ENCODE results near the gene PEPD. TPM values are rescaled to one million over a fixed set of nuclear protein-coding genes. Genes with fewer than 3 reads are reported as not detected.

PEPD gene
- total RNA-seq, 8 experiments from 2014 or later = 15.1 to 113 (median 40.7) TPM

DNA sequence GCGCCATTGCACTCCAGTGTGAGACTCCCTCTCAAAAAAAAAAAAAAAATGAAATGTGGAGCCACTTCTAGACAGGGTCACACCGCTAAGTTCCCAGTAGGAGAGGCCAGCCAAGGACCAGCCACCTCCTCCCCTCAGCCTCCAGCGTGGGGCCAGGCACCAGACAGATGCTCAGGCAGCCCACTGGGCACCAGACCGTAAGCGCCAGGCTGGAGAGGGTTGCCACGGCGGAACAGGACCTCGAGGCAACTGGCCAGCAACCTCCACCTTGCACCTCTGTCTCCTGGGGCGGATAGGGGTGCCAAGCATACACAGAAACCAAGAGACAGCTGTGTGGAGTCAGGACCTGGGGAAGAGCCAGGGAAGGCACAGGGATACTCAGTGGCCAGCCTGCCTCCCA, 3.7 kb downstream of the PEPD start:
- Histone ChIP-seq H3K4me1 (replicated peaks in 1 of 2) (peaks cover 5 to 11% of the 10 kb centered on the region in 2 donors), H3K4me3 (no peak overlapping the region), H3K27ac (no peak overlapping the region)
- ATAC-seq (replicated peaks in 6 of 8) = no peak
- in situ Hi-C loops (cut with MboI; ENCODE audit: low pct_unique_long_range_greater_than_20kb in 2 of 9, low sequenced_read_pairs in 9 of 9, unreplicated experiment in 9 of 9) = no loop called here
- WGBS, 10 experiments = 40 to 100% (median 86%) methylated on average over 1 of the region's 9 CpGs; no CpG with 5 or more reads in 6 of the 10 experiments

DNA sequence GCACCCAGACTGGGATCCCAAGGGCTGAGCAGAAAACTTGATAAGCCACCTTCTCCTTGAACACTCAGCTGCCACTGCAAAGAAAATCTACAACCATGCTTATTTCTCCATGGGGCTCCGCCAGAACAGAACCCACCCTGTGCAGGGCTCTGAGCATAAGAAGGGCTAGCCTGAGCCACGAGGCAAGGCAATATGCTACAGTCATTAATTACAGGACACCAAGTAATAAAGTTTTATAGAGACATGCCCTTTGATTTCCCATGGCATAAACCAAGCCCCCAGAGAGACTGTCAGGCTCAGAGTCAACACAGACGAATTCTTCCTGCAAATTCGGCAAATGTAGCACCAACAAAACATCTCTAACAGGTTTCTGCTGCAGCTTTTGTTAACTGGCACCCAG, 5.7 kb downstream of the PEPD start:
- peaks cover 4 to 5% of the 10 kb centered on the region in 2 donors for H3K4me1 ChIP-seq (replicated peaks in 1 of 2)
- WGBS, 10 experiments = 17 to 80% (median 46%) methylated on average over 1 to 3 of the region's 4 CpGs; no CpG with 5 or more reads in 4 of the 10 experiments
- in situ Hi-C loops (cut with MboI; ENCODE audit: low pct_unique_long_range_greater_than_20kb in 2 of 9, low sequenced_read_pairs in 9 of 9, unreplicated experiment in 9 of 9) = no loop called here
- no peak overlapping the region for H3K27ac ChIP-seq
- H3K4me3 ChIP-seq = no peak overlapping the region
- ATAC-seq (replicated peaks in 6 of 8) = no peak

DNA sequence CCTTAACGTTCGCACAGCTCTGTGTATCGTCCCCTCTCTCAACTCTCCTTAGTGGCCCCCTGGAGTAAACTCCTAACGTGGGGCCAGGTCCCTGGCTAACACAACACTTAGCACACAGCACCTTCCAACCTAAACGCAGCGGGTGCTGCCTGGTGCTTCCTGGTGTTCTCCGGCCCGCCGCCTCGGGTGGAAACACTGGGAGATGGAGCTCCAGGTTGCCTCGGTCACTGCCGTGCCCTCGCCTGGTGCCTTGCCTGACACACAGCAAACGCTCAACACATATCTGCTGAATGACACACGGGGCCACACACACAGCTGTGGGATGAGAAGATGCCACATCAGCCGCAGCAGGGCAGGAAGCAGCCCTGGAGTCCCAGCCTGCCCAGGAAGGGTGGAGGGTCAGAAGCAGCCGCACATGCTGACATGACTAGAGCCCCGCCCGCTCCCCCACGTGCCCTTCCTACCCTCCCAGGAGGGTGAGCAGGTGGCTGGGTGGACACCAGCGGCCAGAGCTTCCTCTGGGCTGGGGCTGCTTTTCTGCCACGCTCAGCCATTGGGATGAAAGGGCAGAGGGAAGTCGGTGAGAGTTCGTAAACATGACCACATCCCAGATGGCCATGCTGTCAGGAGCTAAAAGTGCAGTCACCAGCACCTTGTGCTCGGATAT, 6.6 kb downstream of the PEPD start:
- in situ Hi-C loops (cut with MboI; ENCODE audit: low pct_unique_long_range_greater_than_20kb in 2 of 9, low sequenced_read_pairs in 9 of 9, unreplicated experiment in 9 of 9) = no loop called here
- Histone ChIP-seq H3K27ac (no peak overlapping the region), H3K4me1 (replicated peaks in 1 of 2) (peaks cover 6 to 10% of the 10 kb centered on the region in 2 donors), H3K4me3 (no peak overlapping the region)
- WGBS, 10 experiments = 22 to 86% (median 60%) methylated on average over 2 to 13 of the region's 25 CpGs; no CpG with 5 or more reads in 7 of the 10 experiments
- ATAC-seq (replicated peaks in 6 of 8) = peak; percentile 30 to 93 (median 48)

DNA sequence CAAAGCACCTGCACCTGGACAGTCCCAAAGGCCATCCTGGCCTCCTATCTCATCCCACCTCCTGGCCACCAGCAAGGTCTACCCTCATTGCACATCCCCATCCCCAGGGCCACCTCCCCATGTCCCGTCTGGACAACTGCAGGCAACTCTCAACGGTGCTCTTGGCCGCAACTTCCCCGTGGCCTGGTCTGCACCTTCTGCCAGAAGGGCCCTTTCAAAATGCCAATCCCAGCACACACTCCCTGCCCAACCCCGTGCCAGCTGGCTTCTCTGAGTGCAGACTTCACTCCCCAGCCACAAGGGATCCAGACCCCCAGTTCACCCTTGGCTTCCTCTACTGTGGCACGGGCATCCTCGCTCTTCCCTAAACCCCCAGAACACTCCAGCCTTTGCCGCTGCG, 8.2 kb downstream of the PEPD start:
- no peak for ATAC-seq (replicated peaks in 6 of 8)
- H3K4me3 ChIP-seq = no peak overlapping the region
- in situ Hi-C loops (cut with MboI; ENCODE audit: low pct_unique_long_range_greater_than_20kb in 2 of 9, low sequenced_read_pairs in 9 of 9, unreplicated experiment in 9 of 9) = no loop called here
- WGBS, 10 experiments = 100% methylated on average over 1 to 3 of the region's 9 CpGs; no CpG with 5 or more reads in 7 of the 10 experiments
- peaks cover 8 to 10% of the 10 kb centered on the region in 2 donors for H3K4me1 ChIP-seq (replicated peaks in 1 of 2)
- no peak overlapping the region for H3K27ac ChIP-seq

DNA sequence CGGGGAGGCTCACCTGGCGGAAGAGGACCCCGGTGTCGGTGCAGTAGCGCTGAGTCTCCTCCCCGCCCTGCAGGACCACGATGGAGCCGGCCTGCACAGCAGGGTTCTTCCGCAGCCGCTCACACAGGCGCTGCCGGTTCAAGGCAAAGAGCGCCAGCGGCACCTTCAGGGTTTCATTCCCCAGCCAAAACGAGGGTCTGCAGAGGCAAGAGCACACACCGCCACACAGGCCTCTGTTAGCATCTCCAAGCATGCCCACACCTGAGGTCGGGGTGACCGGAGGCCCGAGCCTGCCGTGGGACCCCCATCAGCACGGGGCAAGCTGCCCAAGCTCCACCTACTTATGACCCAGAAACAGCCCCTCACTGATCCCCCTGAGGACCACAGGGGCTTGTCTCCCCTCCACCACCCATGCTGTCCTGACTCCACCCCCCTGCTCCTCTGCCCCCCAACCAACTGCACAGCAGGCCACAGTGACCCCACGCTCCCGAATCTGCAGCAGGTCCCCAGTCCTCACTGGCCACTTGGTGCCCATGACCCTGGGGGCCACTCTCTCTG, 8.9 kb downstream of the PEPD start:
- in situ Hi-C loops (cut with MboI; ENCODE audit: low pct_unique_long_range_greater_than_20kb in 2 of 9, low sequenced_read_pairs in 9 of 9, unreplicated experiment in 9 of 9) = no loop called here
- WGBS, 10 experiments = 91 to 93% (median 93%) methylated on average over 3 to 7 of the region's 23 CpGs; no CpG with 5 or more reads in 7 of the 10 experiments

DNA sequence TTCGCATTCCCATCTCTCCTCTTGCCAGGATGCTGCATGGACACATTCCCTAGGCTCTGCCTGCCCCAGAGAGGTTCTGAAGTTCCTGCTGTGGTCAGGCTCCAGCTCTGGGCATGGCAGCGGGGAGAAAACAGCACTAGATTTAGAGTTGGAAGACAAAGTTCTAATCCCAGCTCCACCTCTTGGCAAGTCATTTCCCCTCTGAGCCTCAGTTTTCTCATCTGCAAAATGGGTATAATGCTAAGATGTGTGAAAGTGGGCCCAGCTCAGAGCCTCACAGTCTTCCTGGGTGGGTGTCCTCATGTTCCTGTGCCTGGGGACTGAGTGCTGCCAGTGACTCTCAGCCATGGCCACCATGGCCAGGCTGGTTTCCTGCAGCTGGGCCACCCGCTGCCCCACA, 9.6 kb downstream of the PEPD start:
- WGBS, 10 experiments = 80 to 100% methylated on average over 1 of the region's 3 CpGs; no CpG with 5 or more reads in 8 of the 10 experiments
- Histone ChIP-seq H3K4me1 (replicated peaks in 1 of 2) (peaks cover 15 to 19% of the 10 kb centered on the region in 2 donors), H3K4me3 (no peak overlapping the region), H3K27ac (no peak overlapping the region)
- ATAC-seq (replicated peaks in 6 of 8) = no peak
- in situ Hi-C loops (cut with MboI; ENCODE audit: low pct_unique_long_range_greater_than_20kb in 2 of 9, low sequenced_read_pairs in 9 of 9, unreplicated experiment in 9 of 9) = no loop called here

More for the DNA sequence above, 8.9 kb downstream of the PEPD start:
- Histone ChIP-seq H3K4me1 (replicated peaks in 1 of 2) (peaks cover 9 to 13% of the 10 kb centered on the region in 2 donors), H3K27ac (no peak overlapping the region), H3K4me3 (no peak overlapping the region)
- no peak for ATAC-seq (replicated peaks in 6 of 8)

DNA sequence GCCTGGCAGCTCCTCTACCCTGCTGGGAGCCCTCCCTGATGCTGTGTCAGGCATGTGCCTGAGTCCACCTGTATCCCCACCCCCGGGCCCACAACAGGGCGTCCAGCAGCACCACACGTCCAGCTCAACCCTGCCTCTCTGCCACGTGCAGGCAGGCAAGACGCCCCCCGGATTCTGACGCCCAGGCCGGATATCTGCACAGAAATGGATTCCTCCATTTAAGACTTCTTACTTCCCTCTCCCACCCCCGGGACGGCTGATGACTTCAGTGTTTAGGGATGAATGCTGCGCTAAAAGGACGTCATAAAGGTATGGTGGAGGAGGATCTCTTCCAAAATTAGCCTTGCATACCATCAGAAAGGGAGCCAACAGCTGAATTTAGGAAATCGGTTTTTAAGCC, 10.2 kb downstream of the PEPD start:
- Histone ChIP-seq H3K4me1 (replicated peaks in 1 of 2) (peaks cover 21 to 26% of the 10 kb centered on the region in 2 donors), H3K4me3 (no peak overlapping the region), H3K27ac (no peak overlapping the region)
- in situ Hi-C loops (cut with MboI; ENCODE audit: low pct_unique_long_range_greater_than_20kb in 2 of 9, low sequenced_read_pairs in 9 of 9, unreplicated experiment in 9 of 9) = no loop called here
- no peak for ATAC-seq (replicated peaks in 6 of 8)
- 81 to 100% (median 92%) methylated on average over 1 to 10 of the region's 13 CpGs; no CpG with 5 or more reads in 3 of the 10 experiments for WGBS, 10 experiments

DNA sequence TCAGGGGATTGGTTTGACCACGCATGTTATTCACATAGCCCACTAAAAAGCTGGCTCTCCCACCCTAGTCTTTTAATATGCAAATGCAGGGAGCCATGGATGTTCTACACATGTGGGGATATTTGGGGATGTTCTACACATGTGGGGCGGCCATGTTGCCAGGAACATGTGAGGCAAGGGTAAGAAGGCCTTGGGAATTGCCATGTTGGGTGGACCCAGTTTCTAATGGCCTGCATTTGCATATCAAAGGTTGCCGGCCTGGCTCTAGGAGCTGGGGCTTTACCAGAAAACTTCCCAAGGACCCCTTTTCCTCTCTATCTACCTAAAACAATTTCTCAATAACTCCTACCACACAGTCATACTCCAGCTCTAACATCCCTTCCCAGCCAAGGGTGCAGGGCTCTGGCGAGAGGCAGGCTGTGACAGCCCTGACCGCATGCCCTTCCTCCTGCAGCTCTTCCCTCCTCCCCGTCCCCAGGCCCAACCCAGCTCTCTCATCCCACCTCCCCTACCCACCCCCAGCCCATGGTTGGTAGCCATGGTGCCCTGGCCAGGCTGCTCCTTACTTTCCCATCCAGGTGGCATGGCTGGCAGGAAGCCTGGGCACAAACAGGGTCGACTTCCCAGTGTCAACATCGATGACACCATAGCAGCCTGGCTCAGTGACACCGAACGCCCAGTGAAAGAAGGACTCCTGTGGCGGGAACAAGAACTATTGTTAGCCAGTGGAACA, 11.0 kb downstream of the PEPD start:
- H3K27ac ChIP-seq = no peak overlapping the region
- ATAC-seq (replicated peaks in 6 of 8) = peak in 3 of 8 experiments; percentile 14 to 58 (median 19)
- in situ Hi-C loops (cut with MboI; ENCODE audit: low pct_unique_long_range_greater_than_20kb in 2 of 9, low sequenced_read_pairs in 9 of 9, unreplicated experiment in 9 of 9) = no loop called here
- WGBS, 10 experiments = 30 to 80% (median 60%) methylated on average over 1 to 5 of the region's 11 CpGs; no CpG with 5 or more reads in 3 of the 10 experiments
- H3K4me3 ChIP-seq = no peak overlapping the region
- peaks cover 21 to 27% of the 10 kb centered on the region in 2 donors for H3K4me1 ChIP-seq (replicated peaks in 1 of 2)

DNA sequence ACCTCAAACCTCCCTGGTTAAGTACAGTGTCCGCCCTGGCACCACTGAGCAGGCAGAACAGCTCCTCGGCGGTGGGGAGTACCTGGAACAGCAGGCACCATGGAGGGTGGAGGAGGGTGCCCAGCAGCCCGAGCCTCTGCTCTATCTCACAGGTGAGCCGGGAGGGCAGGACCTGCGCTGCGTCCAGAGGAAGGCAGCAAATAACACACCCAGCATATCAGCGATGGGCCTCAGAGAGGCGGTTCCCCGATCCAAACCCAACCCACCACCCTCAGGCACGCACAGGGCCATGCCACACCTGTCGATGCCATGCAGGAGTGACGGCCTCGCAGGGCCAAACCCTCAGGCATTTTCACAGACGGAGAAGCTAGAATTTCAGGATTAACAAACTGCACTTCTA, 11.8 kb downstream of the PEPD start:
- ATAC-seq (replicated peaks in 6 of 8) = peak in 1 of 8 experiments; percentile 61
- in situ Hi-C loops (cut with MboI; ENCODE audit: low pct_unique_long_range_greater_than_20kb in 2 of 9, low sequenced_read_pairs in 9 of 9, unreplicated experiment in 9 of 9) = no loop called here
- Histone ChIP-seq H3K27ac (no peak overlapping the region), H3K4me3 (no peak overlapping the region), H3K4me1 (replicated peaks in 1 of 2) (peaks cover 29 to 35% of the 10 kb centered on the region in 2 donors)
- WGBS, 10 experiments = 32 to 100% (median 75%) methylated on average over 1 to 5 of the region's 15 CpGs; no CpG with 5 or more reads in 6 of the 10 experiments

DNA sequence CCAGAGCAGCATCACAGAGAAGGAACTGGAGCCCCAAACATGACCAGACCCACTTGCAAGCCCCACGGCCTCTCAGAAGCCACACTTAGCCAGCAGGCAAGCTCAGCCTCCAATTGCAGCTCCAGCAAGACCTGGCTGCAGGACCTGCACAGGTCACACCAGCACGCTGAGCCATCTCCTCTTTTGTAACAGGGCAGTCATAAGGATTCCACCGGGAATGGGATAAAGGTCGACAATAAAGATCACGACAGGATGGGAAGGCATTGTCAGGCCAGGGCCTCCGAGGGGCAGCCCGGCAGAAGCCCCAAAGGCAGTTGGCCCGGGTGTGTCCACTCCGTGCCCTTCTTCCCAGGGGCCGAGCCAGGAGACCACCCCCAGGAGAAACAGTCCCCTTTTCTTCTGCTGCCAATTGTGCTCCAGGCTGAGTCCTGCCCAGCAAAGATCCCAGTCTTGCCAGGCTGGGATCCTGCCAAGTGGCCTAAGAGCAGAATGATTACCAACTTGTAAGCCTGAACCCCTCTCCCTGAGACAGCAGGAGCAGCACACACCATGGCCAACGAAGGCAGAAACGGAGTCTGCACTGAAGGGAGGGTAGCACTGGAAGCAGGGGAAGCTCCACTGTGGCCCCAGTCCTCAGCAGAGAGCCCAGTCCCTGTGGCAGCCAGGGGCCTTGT, 12.5 kb downstream of the PEPD start:
- WGBS, 10 experiments = 63 to 100% (median 86%) methylated on average over 1 to 12 of the region's 12 CpGs; no CpG with 5 or more reads in 4 of the 10 experiments
- Histone ChIP-seq H3K4me3 (no peak overlapping the region), H3K27ac (no peak overlapping the region), H3K4me1 (replicated peaks in 1 of 2) (peaks cover 32 to 42% of the 10 kb centered on the region in 2 donors)
- peak in 3 of 8 experiments; percentile 44 to 61 (median 50) for ATAC-seq (replicated peaks in 6 of 8)
- in situ Hi-C loops (cut with MboI; ENCODE audit: low pct_unique_long_range_greater_than_20kb in 2 of 9, low sequenced_read_pairs in 9 of 9, unreplicated experiment in 9 of 9) = no loop called here

DNA sequence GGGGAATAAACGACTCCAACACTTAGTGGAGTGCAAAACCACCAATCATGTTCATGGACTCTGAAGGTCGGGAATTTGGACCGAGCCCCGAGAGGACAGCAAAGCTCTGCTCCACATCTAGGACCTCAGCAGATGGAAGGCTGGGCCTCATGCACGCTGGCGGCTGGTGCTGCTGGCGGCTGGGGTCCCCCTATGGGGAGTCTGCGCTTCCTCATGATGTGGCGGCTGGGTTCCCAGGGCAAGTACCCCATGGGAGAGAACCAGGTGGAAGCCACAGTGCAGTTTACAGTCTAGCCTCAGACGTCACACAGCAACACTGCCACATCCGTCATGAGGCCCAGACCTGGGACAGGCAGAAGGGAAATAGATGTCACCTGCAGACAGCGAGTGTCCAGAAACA, 13.2 kb downstream of the PEPD start:
- 90 to 100% (median 98%) methylated on average over 2 to 5 of the region's 12 CpGs; no CpG with 5 or more reads in 4 of the 10 experiments for WGBS, 10 experiments
- no peak overlapping the region for H3K4me3 ChIP-seq
- in situ Hi-C loops (cut with MboI; ENCODE audit: low pct_unique_long_range_greater_than_20kb in 2 of 9, low sequenced_read_pairs in 9 of 9, unreplicated experiment in 9 of 9) = no loop called here
- H3K27ac ChIP-seq = no peak overlapping the region
- peaks cover 36 to 49% of the 10 kb centered on the region in 2 donors for H3K4me1 ChIP-seq (replicated peaks in 1 of 2)
- ATAC-seq (replicated peaks in 6 of 8) = no peak

DNA sequence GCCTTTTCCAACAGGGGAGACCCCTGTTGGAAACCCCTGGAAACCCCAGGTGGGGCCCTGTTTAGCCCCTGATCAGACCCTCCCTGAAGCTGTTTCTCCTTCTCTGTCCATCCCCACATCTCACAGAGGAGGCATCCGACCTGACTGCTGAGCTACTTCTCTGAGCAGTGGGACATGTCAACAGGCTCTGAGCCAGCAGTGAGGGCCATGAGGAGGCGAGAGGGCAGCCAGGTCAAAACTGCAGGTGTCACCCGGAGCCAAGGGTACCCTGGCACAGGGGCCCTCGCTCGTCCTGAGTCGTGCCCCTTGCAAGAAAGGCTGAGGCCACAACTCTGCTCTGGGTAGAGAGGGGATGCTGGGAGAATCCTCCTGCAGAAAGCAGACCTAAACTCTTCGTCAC, 13.6 kb downstream of the PEPD start:
- H3K27ac ChIP-seq = peak overlapping the region in 1 of 2 donors; percentile 64
- H3K4me1 ChIP-seq (replicated peaks in 1 of 2) = peaks cover 41 to 53% of the 10 kb centered on the region in 2 donors
- no peak overlapping the region for H3K4me3 ChIP-seq
- WGBS, 10 experiments = 80 to 84% methylated on average over 3 to 6 of the region's 7 CpGs; no CpG with 5 or more reads in 8 of the 10 experiments
- in situ Hi-C loops (cut with MboI; ENCODE audit: low pct_unique_long_range_greater_than_20kb in 2 of 9, low sequenced_read_pairs in 9 of 9, unreplicated experiment in 9 of 9) = no loop called here
- ATAC-seq (replicated peaks in 6 of 8) = no peak

All from motor neuron (in vitro differentiated cells).